ENCODE measurements around the gene PPBP.
"Not testable (repeated sequence)": the region's sequence is repeated elsewhere in the genome, so short reads cannot be mapped to it uniquely, and the experiment has no call there.

Gene PPBP

DNA sequence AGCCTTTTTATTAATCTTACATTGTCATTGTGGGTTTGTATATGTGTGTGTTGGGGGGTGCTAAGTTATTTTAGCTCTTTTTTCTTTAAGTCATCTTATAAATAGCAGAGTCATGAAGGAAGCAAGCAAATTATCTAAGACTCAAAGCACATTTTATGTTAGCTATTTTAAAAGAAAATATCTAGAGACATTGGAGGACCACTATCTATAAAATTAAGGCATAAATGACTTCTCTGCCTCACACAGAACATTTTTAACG is 3.7 kb upstream of the PPBP start:
- no peak for DNase-seq

DNA sequence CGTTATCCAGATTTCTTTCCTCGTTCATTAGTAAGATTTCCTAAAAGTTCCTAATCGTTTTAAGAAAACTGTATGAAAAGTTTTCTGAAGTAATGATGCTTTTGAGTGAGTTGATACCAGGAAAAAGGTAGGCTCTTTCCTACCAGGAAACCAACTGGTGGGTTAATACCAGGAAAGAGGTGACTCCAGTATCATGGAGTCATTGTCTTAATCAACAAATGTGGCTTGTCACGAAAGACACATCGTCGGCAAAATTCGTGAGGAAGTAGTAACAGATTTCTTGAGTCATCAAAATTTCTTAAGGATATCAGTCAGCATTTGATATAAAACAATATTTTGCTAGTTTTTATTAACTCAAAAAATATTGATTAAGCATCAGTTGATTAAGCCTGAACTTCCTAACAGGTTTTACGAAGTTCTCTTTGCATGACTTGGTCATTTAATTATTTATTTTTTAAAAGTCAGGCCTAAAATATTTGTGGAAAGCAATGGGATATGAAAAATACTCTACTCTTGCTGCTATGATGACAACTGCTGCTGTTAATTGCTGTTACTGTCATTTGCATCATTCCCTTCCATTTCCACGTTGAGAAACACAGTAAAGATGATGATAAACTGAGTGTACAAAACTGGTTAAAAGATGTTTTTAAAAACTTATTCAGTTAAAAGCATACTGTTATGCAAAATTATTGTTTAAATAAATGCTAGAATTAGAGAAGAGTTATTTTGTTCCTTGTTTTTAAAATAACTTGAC is 3.2 kb upstream of the PPBP start:
- DNase-seq, result no peak

DNA sequence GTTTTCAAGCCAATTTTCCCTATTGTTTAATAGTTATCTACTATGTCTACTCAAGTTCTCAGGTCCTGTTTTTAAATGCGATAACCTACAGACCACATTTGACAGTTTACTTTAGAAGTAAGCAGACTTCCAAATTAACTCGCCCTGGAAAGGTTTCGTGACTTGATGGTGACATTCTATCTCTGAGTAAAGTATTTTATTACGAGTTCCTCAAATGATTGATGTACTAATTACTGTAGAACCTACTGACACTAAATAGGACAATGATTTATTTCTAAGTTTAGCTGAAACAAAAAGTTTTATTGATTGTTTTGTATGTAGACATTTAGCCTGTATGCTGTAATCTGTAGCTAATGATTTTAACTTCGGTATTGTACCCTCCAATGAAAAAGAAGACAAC is 1.9 kb upstream of the PPBP start:
- no peak for DNase-seq

DNA sequence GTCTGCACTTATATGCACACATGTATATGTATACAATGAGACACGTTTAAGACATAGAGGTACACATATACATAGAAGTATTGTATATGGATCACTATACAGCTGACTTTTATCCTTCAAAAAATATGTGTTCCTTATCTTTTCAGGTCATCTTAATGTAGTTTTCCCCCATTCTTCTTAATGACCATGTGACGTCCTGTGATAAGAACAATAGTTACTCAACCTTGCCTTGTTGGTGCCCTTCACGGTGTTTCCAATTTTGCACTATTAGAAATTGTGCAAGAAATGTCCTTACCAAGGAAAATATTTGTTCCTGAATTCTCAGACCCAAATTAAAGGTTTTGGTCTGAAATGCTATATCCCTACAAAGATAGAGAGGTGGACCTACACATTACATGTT is 1.0 kb upstream of the PPBP start:
- no peak for DNase-seq

DNA sequence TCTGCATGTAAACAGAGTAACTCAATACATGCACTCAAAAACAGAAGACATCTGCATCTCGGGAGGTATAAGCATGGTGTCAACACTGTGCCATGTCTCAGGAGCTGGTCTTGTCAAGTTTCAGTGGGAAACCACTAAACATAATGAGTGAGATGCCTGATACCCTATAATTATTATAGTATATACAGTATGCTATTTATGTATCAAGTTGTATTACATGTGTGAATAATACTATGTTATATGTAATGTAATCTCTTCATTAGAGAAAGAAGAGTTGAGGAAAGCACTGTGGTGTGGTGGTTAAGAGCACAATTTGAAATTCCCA is 2.5 kb downstream of the PPBP start:
- DNase-seq, result no peak

DNA sequence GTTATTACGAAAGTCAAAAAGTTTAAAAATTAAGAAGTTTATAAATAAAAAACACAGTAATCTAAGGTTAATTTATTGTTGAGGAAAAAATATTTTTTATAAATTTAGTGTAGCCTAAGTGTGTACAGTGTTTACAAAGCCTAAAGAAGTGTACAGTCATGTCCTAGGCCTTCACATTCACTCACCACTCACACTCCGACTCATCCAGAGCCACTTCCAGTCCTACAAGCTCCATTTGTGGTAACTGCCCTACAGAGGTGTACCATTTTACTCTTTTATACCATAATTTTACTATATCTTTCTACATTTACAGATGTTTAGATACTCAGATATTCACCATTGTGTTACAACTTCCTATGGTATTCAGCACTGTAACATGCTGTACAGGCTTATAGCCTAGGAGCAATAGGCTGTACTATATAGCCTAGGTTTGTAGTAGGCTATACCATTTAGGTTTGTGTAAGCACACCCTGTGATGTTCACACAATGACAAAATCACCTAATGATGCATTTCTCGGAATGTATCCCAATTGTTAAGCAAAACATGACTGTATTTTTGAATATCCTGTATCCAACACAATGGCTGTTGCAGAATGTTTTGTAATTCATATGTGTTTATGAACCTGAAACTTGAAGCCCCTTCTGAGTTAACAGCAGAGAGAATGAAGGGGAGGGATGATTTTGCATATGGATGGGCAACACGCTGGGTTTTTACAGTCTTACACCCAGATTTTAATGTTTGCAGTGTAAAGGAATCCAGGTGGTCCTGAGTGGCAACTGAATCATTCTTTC is 3.1 kb downstream of the PPBP start:
- no peak for DNase-seq

DNA sequence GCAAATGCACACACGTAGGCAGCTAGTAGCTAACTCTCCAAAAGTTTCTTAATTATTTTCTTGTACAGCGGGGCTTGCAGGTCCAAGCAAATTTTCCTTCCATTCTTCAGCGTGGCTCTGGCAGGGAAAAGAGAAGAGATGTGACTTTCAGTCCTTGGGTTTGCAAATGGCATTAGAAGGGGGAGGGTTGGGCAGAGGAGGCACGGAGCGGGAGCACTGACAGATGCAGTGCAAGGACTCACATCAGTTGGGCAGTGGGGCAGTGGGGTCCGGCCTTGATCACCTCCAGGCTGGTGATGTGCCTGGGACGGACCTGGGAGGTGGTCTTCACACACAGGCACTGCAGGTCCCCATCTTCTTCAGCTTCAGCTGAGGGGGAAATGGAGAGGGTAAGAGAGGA is 6.8 kb downstream of the PPBP start:
- DNase-seq, result not testable (repeated sequence)

DNA sequence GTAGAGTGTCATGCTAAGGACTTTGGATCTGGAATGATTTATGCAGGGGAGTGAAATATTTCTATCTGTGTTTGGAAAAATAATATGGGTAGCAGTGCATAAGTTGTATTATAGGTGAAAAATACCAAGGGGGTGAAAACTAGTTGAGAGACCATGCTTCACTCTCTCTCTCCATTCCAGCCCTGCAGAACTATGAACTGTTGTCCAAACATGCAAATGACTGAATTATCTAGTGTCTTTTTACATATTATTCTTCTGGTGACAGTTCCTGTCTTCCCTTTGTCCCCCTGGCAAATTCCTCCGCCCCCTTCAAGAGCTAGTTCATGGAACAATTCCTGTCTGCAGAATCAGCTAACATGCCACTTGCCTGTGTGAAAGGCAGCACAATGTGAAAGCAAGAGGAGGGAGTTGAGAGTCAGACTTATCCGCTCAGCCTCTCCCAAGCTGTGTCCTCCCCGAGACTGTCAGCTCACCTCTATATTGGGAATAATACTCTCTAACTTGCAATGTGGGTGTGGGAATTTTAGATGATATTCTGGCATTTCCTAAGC is 8.5 kb downstream of the PPBP start:
- DNase-seq, result no peak

DNA sequence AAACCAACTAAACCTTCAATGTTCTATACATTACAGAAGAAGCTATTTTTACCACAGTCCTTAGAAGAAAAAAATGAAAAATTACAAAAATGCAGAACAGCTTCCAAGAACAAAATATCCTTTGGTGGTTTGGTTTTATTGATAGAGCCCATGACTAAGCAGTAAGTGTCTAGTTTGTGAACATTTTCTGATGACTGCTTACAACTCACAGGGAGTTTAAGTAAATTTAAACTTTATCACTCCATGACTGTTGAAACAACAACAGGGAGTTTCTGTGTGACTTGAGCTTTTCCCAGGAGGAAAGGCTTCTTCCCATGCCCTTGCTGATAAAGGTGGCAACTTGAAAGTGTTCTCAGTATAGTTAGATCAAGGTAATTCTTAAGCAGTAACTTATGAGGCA is 9.1 kb downstream of the PPBP start:
- DNase-seq, result no peak

DNA sequence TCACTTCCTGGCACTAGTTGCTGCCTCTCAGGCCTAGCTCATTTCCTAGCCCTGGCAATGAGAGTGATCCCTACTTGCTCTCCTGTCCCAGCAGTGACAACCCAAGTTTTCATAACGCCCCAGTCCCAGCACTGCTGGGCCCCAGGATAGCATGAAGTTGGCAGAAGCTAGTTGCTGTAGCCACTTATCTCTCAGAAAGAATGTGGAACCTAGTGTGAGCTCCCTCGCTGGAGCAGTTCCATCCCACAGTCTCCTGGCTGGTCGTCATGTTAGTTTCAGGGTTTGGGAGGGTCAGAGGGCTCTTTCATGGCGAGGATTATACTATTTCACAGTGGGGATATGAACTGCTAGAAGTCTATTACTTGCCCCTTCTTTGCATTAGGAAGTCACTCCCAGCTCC is 11.3 kb downstream of the PPBP start:
- no peak for DNase-seq

DNA sequence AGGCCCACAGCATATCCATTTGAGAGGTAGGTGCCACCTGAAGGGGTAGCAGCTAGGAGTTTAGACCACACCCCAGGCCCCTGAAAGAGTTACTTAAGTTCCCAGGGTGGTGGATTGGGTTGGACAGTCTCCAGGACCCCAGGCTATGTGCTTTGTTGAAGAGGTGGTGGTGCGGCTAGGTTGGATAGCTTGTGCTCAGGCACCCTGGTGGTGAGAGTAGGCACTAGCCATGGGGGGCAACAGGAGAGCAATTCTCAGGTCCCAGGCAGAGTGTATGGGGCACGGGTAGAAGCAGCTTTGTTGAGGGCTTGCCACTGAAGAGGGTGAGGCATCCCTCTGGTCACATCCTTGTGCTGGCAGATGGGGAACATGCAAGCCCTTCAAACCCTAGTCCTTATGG is 11.8 kb downstream of the PPBP start:
- no peak for DNase-seq

DNA sequence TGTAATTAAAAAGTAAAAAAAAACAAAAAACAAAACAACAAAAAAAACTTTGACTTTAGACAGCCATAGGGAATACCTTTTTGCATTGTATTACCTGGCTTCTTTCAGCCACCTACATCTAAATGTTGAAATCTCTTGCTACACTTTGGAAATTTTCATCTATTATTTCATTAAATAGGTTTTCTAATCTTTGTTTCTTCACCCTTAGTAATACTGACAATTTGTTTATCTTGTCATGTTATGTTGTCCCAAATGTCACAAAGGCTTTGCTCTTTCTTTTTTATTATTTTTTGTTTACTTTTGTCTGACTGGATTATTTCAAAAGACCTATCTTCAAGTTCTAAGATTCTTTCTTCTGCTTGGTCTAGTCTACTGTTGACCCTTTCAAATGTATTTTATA is 13.6 kb downstream of the PPBP start:
- DNase-seq, result no peak

DNA sequence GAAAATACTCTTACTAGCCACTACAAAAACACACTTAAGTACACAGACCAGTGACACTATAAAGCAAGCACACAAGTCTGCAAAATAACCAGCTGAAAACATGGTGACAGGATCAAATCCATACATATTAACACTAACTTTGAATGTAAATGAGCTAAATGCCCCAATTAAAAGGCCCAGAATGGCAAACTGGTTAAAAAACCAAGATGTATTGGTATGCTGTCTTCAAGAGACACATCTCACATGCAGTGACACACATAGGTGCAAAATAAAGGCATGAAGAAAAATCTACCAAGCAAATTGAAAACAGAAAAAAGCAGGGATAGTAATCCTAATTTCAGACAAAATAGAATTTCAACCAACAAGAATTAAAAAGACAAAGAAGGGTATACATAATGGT is 17.0 kb downstream of the PPBP start:
- no peak for DNase-seq

DNA sequence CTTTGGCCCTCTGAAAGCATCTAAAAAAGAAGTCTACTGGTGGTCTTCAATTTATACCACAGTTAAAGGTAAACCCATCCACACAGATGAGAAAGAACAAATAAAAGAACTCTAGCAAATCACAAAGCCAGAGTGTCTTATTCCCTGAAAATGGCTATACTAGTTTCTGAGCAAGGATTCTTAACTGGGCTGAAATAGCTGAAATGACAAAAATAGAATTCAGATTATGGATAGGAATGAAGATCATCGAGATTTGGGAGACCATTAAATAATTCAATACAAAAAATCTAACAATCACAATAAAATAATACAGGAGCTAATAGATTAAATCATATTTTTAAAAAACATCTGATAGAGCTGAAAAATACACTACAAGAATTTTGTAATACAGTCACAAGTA is 18.0 kb downstream of the PPBP start:
- no peak for DNase-seq

DNA sequence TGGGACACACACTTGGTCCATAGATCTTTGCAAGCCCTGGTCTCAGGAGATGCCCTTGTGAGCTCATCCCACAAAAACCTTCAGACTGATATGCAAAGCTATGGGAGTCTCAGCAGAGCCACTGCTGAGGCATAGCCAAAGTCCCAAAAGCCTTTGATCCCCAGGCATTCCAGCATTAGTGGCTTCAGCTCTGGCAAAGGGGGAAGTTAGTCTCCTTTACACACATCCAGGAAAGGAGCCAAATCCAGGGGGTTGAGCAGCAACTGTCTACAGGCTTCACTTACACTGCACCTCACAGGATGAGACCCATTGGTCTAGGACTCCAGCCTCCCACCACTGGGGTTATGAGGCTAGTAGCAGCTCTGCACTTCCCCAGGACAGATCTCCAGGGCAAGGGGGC is 20.1 kb downstream of the PPBP start:
- DNase-seq, result no peak

DNA sequence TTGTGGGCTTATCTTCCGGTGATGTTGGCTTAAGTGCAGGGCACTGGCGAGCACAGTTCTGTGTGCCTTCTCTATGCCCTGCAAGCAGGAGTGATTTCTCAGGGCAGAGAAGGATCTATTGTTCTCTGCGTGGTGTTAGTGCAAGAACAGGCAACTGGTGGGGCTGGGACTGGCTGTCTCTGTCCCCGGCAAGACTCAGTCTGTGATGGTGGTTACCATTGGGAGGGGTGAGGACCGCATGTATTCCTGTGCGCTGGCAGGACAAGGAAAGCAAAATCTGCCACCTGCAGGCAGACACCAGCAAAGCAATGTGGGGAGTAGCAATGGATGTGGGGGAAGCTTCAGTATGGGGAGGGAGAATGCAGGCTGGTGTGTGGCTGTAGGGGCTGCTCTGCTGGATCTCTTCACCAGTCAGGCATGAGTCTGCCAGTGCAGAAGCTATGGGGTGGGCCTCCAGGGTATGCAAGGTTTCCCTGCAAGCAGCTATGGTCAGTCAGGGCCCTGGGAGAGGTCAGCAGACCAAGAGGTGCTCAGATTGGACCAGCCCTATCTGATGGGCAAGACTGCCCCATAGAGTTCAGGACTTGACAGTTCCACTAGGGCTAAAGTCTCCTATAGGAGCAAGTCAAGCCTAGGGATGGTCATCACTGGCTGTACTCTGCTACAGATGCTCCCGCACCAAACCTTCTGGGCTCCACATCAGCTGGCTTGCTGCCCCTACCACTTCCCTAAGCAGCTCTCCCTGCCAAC is 23.0 kb downstream of the PPBP start:
- no peak for DNase-seq

DNA sequence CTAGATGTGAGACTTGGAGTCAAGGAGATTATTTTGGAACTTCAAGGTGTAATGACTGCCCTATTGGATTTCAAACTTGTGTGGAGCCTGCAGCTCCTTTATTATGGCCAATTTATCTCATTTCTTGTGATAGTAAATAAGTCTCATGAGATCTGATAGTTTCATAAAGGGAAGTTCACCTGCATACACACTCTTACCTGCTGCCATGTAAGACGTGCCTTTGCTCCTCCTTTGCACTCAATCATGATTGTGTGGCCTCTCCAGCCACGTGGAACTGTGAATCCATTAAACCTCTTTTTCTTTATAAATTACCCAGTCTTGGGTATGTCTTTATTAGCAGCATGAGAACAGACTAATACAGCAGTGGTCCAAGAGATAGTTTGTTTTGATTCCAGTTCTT is 25.3 kb downstream of the PPBP start:
- no peak for DNase-seq

DNA sequence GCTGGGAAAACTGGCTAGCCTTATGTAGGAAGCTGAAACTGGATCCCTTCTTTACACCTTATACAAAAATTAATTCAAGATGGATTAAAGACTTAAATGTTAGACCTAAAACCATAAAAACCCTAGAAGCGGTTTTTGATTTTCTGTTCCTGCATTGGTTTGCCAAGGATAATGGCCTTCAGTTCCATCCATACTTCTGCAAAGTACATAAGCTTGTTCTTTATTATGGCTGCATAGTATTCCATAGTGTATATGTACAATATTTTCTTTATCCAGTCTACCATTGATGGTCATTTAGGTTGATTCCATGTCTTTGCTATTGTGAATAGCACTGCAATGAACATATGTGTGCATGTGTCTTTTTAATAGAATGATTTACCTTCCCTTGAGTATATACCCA is 28.9 kb downstream of the PPBP start:
- DNase-seq, result not testable (repeated sequence)

DNA sequence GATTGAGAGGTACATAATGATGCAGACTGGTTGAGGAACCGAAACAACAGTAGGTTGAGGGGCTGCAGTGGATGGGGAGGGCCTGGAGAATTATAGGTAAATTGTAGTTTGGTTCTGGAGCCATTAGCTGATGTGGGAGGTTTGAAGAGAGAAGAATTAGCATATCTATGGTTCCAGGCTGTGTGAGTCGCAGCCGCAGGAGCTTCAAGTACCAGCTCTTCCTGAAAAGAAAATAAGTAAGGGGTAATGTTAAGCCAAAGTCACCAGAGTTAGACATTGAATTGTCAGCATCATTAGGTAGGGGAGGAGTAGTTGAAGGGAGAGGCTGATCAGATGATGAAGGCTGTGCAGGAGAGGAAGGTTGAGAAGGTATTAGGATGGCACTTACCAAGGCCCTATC is 35.6 kb downstream of the PPBP start:
- no peak for DNase-seq

DNA sequence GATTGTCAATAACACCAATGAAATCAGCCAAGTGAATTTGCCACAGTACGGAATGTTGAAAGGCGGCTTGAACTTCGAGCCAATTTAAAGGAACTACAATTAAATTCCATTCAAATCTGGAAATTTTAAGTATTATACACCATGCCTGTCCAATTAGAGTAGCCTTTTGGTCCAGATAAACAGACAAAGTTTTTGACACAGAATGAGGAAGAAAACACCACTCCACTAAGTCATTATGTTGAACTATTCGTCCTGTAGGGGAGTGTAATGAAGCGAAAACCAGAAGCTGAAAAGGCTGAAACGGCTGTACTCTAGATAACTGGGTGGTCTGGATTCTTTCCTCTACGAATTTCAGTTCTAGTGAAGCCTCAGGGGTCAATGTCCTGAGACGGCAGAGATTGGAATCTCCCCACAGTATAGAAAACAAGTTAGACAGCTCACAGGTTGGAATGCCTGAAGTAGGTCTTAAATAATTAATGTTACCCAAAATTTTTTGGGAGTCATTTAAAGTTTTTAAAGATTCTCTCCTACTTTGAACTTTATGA is 37.5 kb downstream of the PPBP start:
- not testable (repeated sequence) for DNase-seq

DNA sequence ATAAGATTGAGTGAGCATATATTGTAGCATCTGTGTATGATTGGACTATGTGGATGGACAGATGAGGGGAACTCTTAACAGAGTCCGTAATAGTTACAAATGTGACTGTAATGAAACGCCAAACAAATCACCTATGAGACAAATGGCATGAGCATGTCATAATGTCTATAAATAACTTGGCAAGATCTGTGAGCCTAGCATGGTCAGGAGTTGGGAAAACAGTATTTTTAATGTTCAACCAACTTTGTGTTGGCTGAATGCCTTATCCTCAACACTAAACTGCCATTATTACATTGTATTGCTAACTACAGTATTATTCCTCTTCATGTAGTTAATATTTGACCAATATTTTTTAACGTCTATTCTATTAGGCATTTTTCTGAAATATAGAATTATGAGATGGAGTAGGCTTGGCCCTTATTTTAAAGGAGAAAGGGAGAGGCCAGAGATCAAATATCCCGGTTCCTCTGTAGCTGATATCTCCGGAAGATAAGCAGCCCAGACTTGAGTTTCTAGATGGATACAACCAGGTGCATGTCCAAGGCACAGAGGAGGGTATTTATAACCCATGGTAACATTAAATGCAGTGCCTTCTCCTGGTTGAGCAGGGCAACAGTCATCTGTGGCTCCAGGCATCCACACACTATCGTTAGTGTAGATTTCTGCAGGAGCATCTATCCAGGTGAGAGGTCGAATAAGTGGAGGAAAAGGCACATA is 38.8 kb downstream of the PPBP start:
- DNase-seq, result no peak

DNA sequence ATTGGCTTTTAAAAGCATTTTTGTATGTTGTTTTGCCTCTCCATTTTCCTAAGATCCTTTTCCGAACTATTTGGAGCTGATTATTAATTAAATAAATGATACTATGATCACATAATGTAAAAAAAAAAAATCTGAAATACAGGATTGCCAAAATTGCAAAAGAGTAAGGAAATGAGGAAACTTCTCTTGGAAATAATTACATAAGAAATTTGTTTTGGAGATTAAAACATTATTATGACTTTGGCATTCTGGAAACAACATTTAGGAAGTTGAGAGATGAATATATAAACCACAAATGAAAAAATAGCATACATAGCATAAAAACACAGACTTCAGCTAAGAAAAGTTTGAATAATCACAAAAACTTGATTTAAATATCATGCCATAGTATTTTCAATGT is 39.7 kb downstream of the PPBP start:
- no peak for DNase-seq
